NCI-H1436 (cell line): Measurements from ENCODE around the gene RAVER1.
A peak's percentile ranks its signal among the peaks of the same experiment; 100 is the strongest.

Experiments
- DNase-seq: peaks from one replicate; lab custom pipeline; 2025; lab: John Stamatoyannopoulos, UW

RAVER1 gene

GRCh38 chr19:10317857-10318462 lies 15.4 kb downstream of the RAVER1 start:
- DNase-seq, result no peak

- DNase-seq, result no peak
These were observed 16.1 kb downstream of the RAVER1 start for GRCh38 chr19:10317045-10317856.

- DNase-seq, result no peak
These were observed 16.9 kb downstream of the RAVER1 start for GRCh38 chr19:10316229-10317044.

- peak; percentile 79 for DNase-seq
These were observed 17.8 kb downstream of the RAVER1 start, which contains the start of gene FDX2 for GRCh38 chr19:10315335-10316214. TSS of gene FDX2 (minus strand) at chr19:10316015. CDS start at chr19:10315996, 19 bp downstream.

GRCh38 chr19:10309423-10309822 lies 23.9 kb downstream of the RAVER1 start, which contains the start of gene ZGLP1:
TSS of gene ZGLP1 (minus strand) at chr19:10309815.
- DNase-seq, result no peak

- no peak for DNase-seq
These were observed 27.0 kb downstream of the RAVER1 start for GRCh38 chr19:10306327-10306726.

GRCh38 chr19:10305139-10305806 lies 28.1 kb downstream of the RAVER1 start:
- no peak for DNase-seq

- no peak for DNase-seq
These were observed 33.5 kb downstream of the RAVER1 start for GRCh38 chr19:10299545-10300458.

- no peak for DNase-seq
These were observed 37.3 kb downstream of the RAVER1 start for GRCh38 chr19:10295847-10296591.

- no peak for DNase-seq
These were observed 38.0 kb downstream of the RAVER1 start for GRCh38 chr19:10295305-10295846.

- no peak for DNase-seq
These were observed 39.0 kb downstream of the RAVER1 start for GRCh38 chr19:10294368-10294697.

GRCh38 chr19:10293637-10294367 lies 39.5 kb downstream of the RAVER1 start:
- no peak for DNase-seq

- no peak for DNase-seq
These were observed 40.3 kb downstream of the RAVER1 start for GRCh38 chr19:10292789-10293636.

- no peak for DNase-seq
These were observed 41.0 kb downstream of the RAVER1 start for GRCh38 chr19:10292206-10292788.

GRCh38 chr19:10291554-10292205 lies 41.6 kb downstream of the RAVER1 start:
- DNase-seq, result no peak

- no peak for DNase-seq
These were observed 42.3 kb downstream of the RAVER1 start for GRCh38 chr19:10290876-10291553.
